CD4-positive, alpha-beta T cell (primary cell): ENCODE measurements around the gene MSI2. TPM values are rescaled to one million over a fixed set of nuclear protein-coding genes. Genes with fewer than 3 reads are reported as not detected.

Experiments used
- ATAC-seq: fragments of 200-7000 bp; cut with Tn5 transposase; one replicate; pipeline ENCODE4 v1.10.0; 2022; ENCODE audit warnings: mild to moderate bottlenecking; ENCODE audit not compliant: poor library complexity
- CTCF ChIA-PET: fragments of 350-600 bp; sonication (Branson Sonifier 250); formaldehyde crosslinking; loops from one replicate; lab custom pipeline; 2021; ENCODE audit warnings: antibody characterized with exemption, inconsistent platforms; lab: Charles Lee
- POLR2A ChIA-PET: fragments of 350-600 bp; sonication (Branson Sonifier 250); formaldehyde crosslinking; loops from one replicate; lab custom pipeline; 2021; ENCODE audit warnings: antibody characterized with exemption, inconsistent platforms; lab: Charles Lee
- DNase-seq, 14 experiments: peaks; one replicate each; pipeline ENCODE4 v3.0.0-alpha.2; 2013 to 2020; ENCODE audit warnings: mixed read lengths in 2 of 14
- H3K27ac ChIP-seq, 2 donors: one replicate each; pipeline versions ENCODE4 v1.5.1 to v1.7.0; 2013; ENCODE audit warnings: low read length in 2 of 2, low read depth in 1 of 2, mild to moderate bottlenecking in 1 of 2
- H3K27me3 ChIP-seq, 2 experiments: 1 replicate in 1 of 2; 2 replicates in 1 of 2; pipeline versions ENCODE4 v1.6.1 to v1.7.0; 2013; ENCODE audit warnings: low read length in 2 of 2, control low read depth in 1 of 2, mild to moderate bottlenecking in 1 of 2, moderate library complexity in 1 of 2; ENCODE audit not compliant: insufficient read depth in 2 of 2, control insufficient read depth in 1 of 2
- H3K36me3 ChIP-seq: one replicate; pipeline ENCODE4 v1.6.1; 2013; ENCODE audit warnings: low read length, control low read depth; ENCODE audit not compliant: insufficient read depth
- H3K4me1 ChIP-seq: one replicate; pipeline ENCODE4 v1.6.1; 2013; ENCODE audit warnings: low read length, control low read depth; ENCODE audit not compliant: insufficient read depth
- H3K4me3 ChIP-seq: one replicate; pipeline ENCODE4 v1.5.1; 2013; ENCODE audit warnings: mild to moderate bottlenecking, low read length, moderate library complexity
- H3K9me3 ChIP-seq, 2 experiments: 1 replicate in 1 of 2; 2 replicates in 1 of 2; pipeline versions ENCODE4 v1.6.1 to v1.7.0; 2013; ENCODE audit warnings: low read length in 2 of 2, mild to moderate bottlenecking in 2 of 2, control low read depth in 1 of 2, moderate library complexity in 1 of 2; ENCODE audit not compliant: control insufficient read depth in 1 of 2, insufficient read depth in 1 of 2
- H3K27ac Mint-ChIP-seq: one replicate; pipeline ENCODE4 v1.8.0; 2020; ENCODE audit warnings: mixed read lengths
- H3K27me3 Mint-ChIP-seq: one replicate; pipeline ENCODE4 v1.8.0; 2021; ENCODE audit warnings: mixed read lengths
- H3K36me3 Mint-ChIP-seq: one replicate; pipeline ENCODE4 v1.8.0; 2021; ENCODE audit warnings: low read depth, mixed read lengths
- H3K4me1 Mint-ChIP-seq: one replicate; pipeline ENCODE4 v1.8.0; 2021; ENCODE audit warnings: low read depth, mixed read lengths
- H3K4me3 Mint-ChIP-seq: one replicate; pipeline ENCODE4 v1.8.0; 2020; ENCODE audit warnings: mild to moderate bottlenecking, mixed read lengths
- H3K9me3 Mint-ChIP-seq: one replicate; pipeline ENCODE4 v1.8.0; 2020; ENCODE audit warnings: mixed read lengths
- intact Hi-C, 2 experiments: fragments of 100-400 bp; cut with DNase I in 1 of 2; cut with micrococcal nuclease in 1 of 2; formaldehyde crosslinking; loops; one replicate each; pipeline versions ENCODE4 v1.15.1 to v1.9.0; 2023 to 2025; cut with DNase I, micrococcal nuclease
- total RNA-seq, 174 experiments: library from RNA in 2 of 174; stranded (reverse) in 2 of 174; gene quantifications; one replicate each; pipeline ENCODE4 v1.2.3 and lab custom pipeline; 2021 to 2026
- TF ChIP-seq, protein P1 (sequence below): fragments of 200-600 bp; IDR thresholded peaks from one replicate; pipeline ENCODE4 v1.8.0; 2022; ENCODE audit warnings: antibody characterized with exemption, mild to moderate bottlenecking

MSI2 gene
- total RNA-seq, 2 experiments from 2014 or later = 129 to 132 TPM

DNA sequence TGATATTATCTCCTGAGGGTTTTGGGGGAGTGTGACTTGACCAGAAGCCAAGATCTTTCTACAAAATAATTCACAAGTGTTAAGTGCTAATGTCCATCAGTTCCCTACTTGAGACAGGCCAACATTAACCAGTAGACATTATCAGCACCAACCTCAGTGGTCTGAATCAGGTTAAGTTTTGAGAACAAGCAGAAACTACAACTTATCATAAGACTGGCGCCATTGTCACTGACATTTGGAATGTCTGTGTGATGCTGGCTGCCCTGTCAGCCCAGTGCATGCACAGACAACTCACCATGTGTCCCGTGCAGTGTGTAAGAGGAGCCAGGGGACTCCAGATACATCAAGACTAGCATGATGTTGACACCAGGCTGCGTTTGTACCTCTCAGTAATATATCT is 412.0 kb downstream of the MSI2 start:
- Mint-ChIP-seq H3K4me3 (no peak overlapping the region), H3K9me3 (no peaks in the 10 kb centered on the region), H3K4me1 (peaks cover 11% of the 10 kb centered on the region), H3K27ac (peak overlapping the region; percentile 16), H3K27me3 (no peaks in the 10 kb centered on the region), H3K36me3 (no peaks in the 10 kb centered on the region)
- ChIA-PET POLR2A (no interaction called here), CTCF (no interaction called here)
- Histone ChIP-seq H3K27ac (no peak overlapping the region), H3K36me3 (no peaks in the 10 kb centered on the region), H3K27me3 (no peaks in the 10 kb centered on the region), H3K9me3 (peaks cover 0 to 5% of the 10 kb centered on the region in 2 experiments), H3K4me1 (peaks cover 22% of the 10 kb centered on the region), H3K4me3 (no peak overlapping the region)
- TF ChIP-seq, protein P1, sequence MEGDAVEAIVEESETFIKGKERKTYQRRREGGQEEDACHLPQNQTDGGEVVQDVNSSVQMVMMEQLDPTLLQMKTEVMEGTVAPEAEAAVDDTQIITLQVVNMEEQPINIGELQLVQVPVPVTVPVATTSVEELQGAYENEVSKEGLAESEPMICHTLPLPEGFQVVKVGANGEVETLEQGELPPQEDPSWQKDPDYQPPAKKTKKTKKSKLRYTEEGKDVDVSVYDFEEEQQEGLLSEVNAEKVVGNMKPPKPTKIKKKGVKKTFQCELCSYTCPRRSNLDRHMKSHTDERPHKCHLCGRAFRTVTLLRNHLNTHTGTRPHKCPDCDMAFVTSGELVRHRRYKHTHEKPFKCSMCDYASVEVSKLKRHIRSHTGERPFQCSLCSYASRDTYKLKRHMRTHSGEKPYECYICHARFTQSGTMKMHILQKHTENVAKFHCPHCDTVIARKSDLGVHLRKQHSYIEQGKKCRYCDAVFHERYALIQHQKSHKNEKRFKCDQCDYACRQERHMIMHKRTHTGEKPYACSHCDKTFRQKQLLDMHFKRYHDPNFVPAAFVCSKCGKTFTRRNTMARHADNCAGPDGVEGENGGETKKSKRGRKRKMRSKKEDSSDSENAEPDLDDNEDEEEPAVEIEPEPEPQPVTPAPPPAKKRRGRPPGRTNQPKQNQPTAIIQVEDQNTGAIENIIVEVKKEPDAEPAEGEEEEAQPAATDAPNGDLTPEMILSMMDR = no peak
- DNase-seq (no peak), ATAC-seq (no peak)
- intact Hi-C loops = no loop called here

DNA sequence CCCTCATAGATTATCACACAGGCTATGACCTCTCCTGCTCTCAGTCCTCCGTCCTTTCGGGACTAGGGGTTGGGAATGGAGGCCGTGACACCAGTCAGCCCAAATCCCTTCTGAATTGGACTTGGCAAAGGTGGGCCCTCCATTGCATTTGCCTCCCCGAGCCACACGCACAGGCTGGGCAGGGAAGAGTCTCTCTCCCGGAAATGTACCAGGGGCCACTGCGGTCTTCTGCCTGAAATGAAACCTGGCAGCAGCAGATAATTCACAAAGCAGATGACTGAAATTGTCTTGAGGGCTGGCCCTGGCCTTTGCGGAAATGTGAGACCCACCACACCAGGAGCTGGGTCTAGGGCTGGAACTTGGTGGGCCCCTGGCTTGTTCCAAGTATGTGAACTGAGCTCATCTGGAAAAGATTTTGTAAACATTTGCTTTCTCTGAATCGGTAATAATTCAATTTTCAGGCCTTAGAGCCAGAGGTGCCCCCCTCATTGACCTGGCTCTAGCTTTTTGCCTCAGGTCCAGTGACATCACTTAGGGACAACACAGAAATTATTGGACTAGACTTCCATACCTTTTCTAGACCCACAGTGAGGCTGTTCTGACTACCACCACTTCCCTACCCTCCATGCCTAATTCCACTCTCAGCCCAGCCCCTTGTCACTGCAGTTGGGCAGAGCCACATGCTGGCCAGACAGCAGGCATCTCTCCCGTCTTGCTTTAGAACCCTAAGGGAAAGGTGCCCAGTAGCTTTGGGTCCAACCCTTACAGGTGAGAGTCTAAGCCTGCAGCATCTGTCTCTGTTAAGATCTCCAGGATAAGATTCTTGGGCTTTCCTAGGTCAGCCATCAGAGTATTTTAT is 413.6 kb downstream of the MSI2 start:
- intact Hi-C loops = loop anchor here (1.0 to 5.0 kb wide), 2 partner anchors 73 to 538 kb away; no protein-coding TSS in a partner anchor
- H3K4me3 Mint-ChIP-seq = no peak overlapping the region
- ATAC-seq = no peak
- H3K36me3 Mint-ChIP-seq = no peaks in the 10 kb centered on the region
- TF ChIP-seq, protein P1 = no peak
- ChIA-PET POLR2A (interaction anchor here (1.0 kb wide), 1 partner anchor 70 kb away, joined by 3 read pairs; no protein-coding TSS in a partner anchor), CTCF (interaction anchor here (1.0 kb wide), 1 partner anchor 427 kb away, joined by 4 read pairs; no protein-coding TSS in a partner anchor)
- peaks cover 0 to 5% of the 10 kb centered on the region in 2 experiments for H3K9me3 ChIP-seq
- peaks cover 22% of the 10 kb centered on the region for H3K4me1 ChIP-seq
- H3K27me3 Mint-ChIP-seq = no peaks in the 10 kb centered on the region
- no peak overlapping the region for H3K27ac ChIP-seq
- DNase-seq = no peak
- peaks cover 11% of the 10 kb centered on the region for H3K4me1 Mint-ChIP-seq
- H3K27me3 ChIP-seq = no peaks in the 10 kb centered on the region
- peak overlapping the region; percentile 70 for H3K27ac Mint-ChIP-seq
- no peak overlapping the region for H3K4me3 ChIP-seq
- H3K9me3 Mint-ChIP-seq = no peaks in the 10 kb centered on the region
- H3K36me3 ChIP-seq = peaks cover under 1% of the 10 kb centered on the region

DNA sequence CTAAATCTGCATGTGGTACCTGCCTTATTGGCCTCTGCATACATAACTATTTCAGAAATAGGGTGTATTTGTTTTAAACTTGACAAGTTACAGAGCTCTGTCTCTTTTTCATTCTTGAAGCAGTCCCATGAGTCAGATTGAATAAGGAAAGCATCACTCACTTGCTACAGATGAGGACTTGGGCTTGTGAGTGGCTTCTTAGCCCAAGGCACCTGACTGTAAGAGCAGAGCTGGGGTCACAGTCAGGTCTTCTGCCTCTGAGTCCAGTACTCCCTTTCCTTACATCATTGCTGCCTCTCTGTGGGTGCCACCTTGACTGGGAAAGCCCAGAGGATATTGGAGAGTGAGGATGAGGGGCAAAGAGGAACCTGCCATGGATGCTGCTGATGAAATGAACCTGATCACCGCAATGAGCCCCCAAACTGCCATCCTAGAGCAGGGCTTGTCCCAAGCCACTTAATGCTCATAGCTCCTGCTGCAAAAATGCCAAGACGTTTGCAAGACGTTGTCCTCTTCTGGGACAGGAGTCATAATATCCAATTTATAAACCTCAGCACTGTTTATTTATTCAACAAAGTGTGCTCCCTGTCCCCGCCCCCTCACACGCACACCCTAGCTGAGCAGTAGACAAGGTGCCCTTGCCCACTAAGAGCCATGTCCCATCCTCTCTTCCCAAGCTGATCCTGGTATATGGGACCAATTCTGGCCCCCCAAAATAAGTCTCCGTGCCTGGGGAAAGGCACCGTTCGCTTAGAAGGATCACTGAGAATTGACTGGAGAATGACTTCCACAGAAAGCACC is 414.6 kb downstream of the MSI2 start:
- Mint-ChIP-seq H3K27me3 (no peaks in the 10 kb centered on the region), H3K9me3 (no peaks in the 10 kb centered on the region), H3K36me3 (peaks cover 9% of the 10 kb centered on the region), H3K27ac (peak overlapping the region; percentile 70), H3K4me3 (no peak overlapping the region), H3K4me1 (peaks cover 11% of the 10 kb centered on the region)
- no peak overlapping the region for H3K4me3 ChIP-seq
- POLR2A ChIA-PET = interaction anchor here (1.0 to 1.9 kb wide), 4 partner anchors 71 to 414 kb away, joined by 3 to 8 read pairs (median 4); no protein-coding TSS in a partner anchor
- TF ChIP-seq, protein P1 = no peak
- CTCF ChIA-PET = interaction anchor here (0.6 to 2.0 kb wide), 9 partner anchors 11 to 540 kb away, joined by 3 to 13 read pairs (median 5); no protein-coding TSS in a partner anchor
- H3K27ac ChIP-seq = no peak overlapping the region
- peaks cover 7% of the 10 kb centered on the region for H3K36me3 ChIP-seq
- no peaks in the 10 kb centered on the region for H3K27me3 ChIP-seq
- H3K9me3 ChIP-seq = peaks cover 0 to 5% of the 10 kb centered on the region in 2 experiments
- H3K4me1 ChIP-seq = peaks cover 22% of the 10 kb centered on the region
- DNase-seq (no peak), ATAC-seq (no peak)
- intact Hi-C loops = loop anchor here (5.0 kb wide), 1 partner anchor 539 kb away; no protein-coding TSS in a partner anchor
